Stimulated activated CD4-positive, alpha-beta T cell treated with anti-CD3 and anti-CD28 coated beads, Interleukin-4, amount 100 ng/mL, for 4 hours (primary cell): Measurements from ENCODE around the gene LAMC1.

Experiments
- DNase-seq, 2 experiments: peaks; one replicate each; pipeline ENCODE4 v3.0.0-alpha.2; 2020

The LAMC1 gene

GRCh38 chr1:183080406-183080805 lies 57.2 kb downstream of the LAMC1 start:
- no peak for DNase-seq

GRCh38 chr1:183081402-183082120 lies 58.3 kb downstream of the LAMC1 start:
- no peak for DNase-seq

GRCh38 chr1:183082650-183083049 lies 59.4 kb downstream of the LAMC1 start:
- no peak for DNase-seq

- DNase-seq, result no peak
Observed at GRCh38 chr1:183087001-183087400, 63.8 kb downstream of the LAMC1 start.

- no peak for DNase-seq
Observed at GRCh38 chr1:183089025-183089639, 65.9 kb downstream of the LAMC1 start.

- DNase-seq, result no peak
Observed at GRCh38 chr1:183090391-183091006, 67.3 kb downstream of the LAMC1 start.

- no peak for DNase-seq
Observed at GRCh38 chr1:183091181-183091580, 68.0 kb downstream of the LAMC1 start.

GRCh38 chr1:183092350-183092749 lies 69.1 kb downstream of the LAMC1 start:
- no peak for DNase-seq

- no peak for DNase-seq
Observed at GRCh38 chr1:183093066-183093668, 69.9 kb downstream of the LAMC1 start.

GRCh38 chr1:183093786-183094298 lies 70.6 kb downstream of the LAMC1 start:
- no peak for DNase-seq

GRCh38 chr1:183094351-183094750 lies 71.1 kb downstream of the LAMC1 start:
- no peak for DNase-seq

GRCh38 chr1:183096351-183096750 lies 73.1 kb downstream of the LAMC1 start:
- no peak for DNase-seq

- DNase-seq, result no peak
Observed at GRCh38 chr1:183096894-183097293, 73.7 kb downstream of the LAMC1 start.

- no peak for DNase-seq
Observed at GRCh38 chr1:183097438-183098051, 74.3 kb downstream of the LAMC1 start.

- no peak for DNase-seq
Observed at GRCh38 chr1:183098317-183098716, 75.1 kb downstream of the LAMC1 start.

- DNase-seq, result no peak
Observed at GRCh38 chr1:183100361-183100974, 77.2 kb downstream of the LAMC1 start.

- no peak for DNase-seq
Observed at GRCh38 chr1:183101081-183101480, 77.9 kb downstream of the LAMC1 start.

- no peak for DNase-seq
Observed at GRCh38 chr1:183101841-183102276, 78.6 kb downstream of the LAMC1 start.

- no peak for DNase-seq
Observed at GRCh38 chr1:183103147-183103546, 79.9 kb downstream of the LAMC1 start.

GRCh38 chr1:183103577-183103976 lies 80.4 kb downstream of the LAMC1 start:
- DNase-seq, result no peak

- DNase-seq, result no peak
Observed at GRCh38 chr1:183105449-183105848, 82.2 kb downstream of the LAMC1 start.

GRCh38 chr1:183106166-183106565 lies 82.9 kb downstream of the LAMC1 start:
- DNase-seq, result no peak

- DNase-seq, result no peak
Observed at GRCh38 chr1:183106746-183107145, 83.5 kb downstream of the LAMC1 start.
